DND-41 (cell line): ENCODE data around the gene LSM4.

Experiments
- CTCF ChIP-seq: IDR thresholded peaks from 2 replicates; pipeline ENCODE4 v1.5.1; 2012; ENCODE audit warnings: borderline replicate concordance, low read length, moderate library complexity, mild to moderate bottlenecking; ENCODE audit not compliant: poor library complexity, severe bottlenecking; ENCODE audit errors: extremely low read depth
- EZH2 ChIP-seq: IDR thresholded peaks from 3 replicates; pipeline ENCODE4 v1.6.1; 2012; ENCODE audit warnings: borderline replicate concordance, low read depth, mild to moderate bottlenecking, moderate library complexity, low read length, inconsistent platforms; ENCODE audit not compliant: severe bottlenecking

- TF ChIP-seq CTCF, result no peak
- TF ChIP-seq EZH2, result no peak
Observed at GRCh38 chr19:18300930-18301717, 21.8 kb downstream of the LSM4 start.
